ENCODE measurements around the gene GJA8. TPM values are rescaled to one million over a fixed set of nuclear protein-coding genes. Genes with fewer than 3 reads are reported as not detected.

The GJA8 gene
- total RNA-seq, 1 donor from 2014 or later = not detected

Other genes starting within 250 kb of the GJA8 start
- gene ACP6, start 232.3 kb upstream of the GJA8 start, total RNA-seq = 12.1 and 12.6 TPM in 2 replicates
- gene GJA5, start 142.2 kb upstream of the GJA8 start, total RNA-seq = not detected in 2 replicates
- 12.6 and 14.4 TPM in 2 replicates for gene GPR89B, start 25.6 kb downstream of the GJA8 start, total RNA-seq
- gene NBPF11, start 249.5 kb downstream of the GJA8 start, total RNA-seq = 13.6 and 13.7 TPM in 2 replicates